GM19468 (cell line): ENCODE data around the gene TCEAL1.

Source experiments
- ATAC-seq: cut with Tn5 transposase; IDR thresholded peaks from one replicate; pipeline ENCODE4 v1.9.1; 2021; ENCODE audit warnings: mild to moderate bottlenecking, moderate library complexity, moderate number of reproducible peaks; ENCODE audit not compliant: unreplicated experiment; ENCODE audit errors: extremely low read depth

TCEAL1 gene

DNA sequence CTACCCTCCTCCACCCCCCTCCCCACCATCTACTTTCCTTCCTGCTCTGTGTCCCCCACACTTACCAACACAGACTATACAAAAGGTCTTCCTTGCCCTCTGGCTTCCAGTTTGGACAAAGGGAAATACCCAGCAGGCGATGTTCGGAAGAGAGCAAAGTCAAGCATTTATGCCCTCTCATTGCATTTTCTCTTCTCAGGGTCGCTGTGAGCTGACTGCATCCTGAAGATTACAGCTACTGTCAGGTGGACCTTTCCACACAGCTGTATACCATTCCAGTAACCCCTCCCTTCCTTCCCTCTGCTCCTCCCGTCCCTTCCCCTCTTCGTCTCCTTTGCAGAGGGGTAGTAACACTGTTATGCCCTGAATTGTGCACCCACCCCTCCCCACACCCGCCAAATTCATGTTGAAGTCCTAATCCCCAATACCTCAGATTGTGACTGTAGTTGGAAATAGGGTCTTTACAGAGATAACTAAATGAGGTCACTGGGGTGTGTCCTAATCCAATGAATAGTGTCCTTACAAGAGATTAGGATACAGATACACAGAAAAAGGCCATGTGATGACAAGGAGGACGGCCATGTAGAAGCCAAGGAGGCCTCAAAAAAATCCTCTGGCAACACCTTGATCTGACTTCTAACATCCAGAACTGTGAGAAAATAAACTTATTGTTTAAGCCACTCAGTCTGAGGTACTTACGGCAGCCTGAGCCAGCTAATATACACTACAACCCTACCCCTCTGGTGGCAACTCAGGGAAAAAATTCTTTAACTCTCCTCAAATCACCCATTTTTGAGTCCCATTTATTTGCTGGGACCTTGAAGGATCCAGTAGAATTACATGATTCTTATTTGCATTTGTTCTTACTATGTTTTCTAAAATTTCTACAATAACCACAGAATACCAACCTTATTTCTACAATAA is 46.0 kb downstream of the TCEAL1 start:
- no peak for ATAC-seq

DNA sequence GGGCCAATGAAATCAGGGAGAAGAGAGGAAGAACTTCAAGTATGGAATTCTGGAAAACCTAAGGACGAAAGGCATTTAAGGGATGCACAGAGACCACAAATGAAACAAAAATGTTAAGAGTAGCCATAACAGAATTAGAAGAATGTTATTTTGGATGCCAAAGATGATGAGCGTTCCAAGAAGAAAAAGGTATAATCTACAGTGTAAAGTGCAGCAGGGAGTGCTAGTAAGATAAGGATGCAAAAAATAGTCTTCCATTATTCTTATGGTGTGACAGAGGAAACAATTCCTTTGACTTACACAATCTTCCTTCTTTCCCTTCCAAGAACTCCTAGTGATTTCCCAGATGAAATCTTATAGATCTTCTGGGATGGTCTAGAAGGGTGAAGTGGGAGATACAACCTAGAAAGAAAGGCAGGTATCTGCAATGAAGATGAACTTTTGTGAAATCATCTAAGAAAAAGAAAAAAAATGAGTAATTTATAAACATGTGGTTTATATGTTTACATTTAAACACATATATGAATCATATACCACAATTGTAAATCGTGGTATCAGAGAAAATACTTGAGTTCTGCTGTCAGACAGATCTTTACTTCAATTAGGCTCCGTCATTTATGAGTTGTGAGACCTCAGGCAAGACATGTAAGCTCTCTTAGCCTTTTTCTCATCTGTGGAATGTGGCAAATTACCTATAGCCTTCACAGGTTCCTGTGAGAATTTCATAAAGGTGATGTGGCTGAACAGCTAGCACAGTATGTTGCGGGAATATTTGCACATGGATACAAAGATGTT is 49.6 kb downstream of the TCEAL1 start:
- ATAC-seq = no peak
